PFSK-1 (cell line): ENCODE results near the gene LPCAT2.

Source experiments
- FOXP2 ChIP-seq: optimal IDR thresholded peaks from 2 replicates; pipeline ENCODE3; 2011; ENCODE audit warnings: borderline replicate concordance, control low read depth, inconsistent platforms; ENCODE audit not compliant: insufficient read depth; ENCODE audit errors: extremely low read length, extremely low read depth
- POLR2AphosphoS5 ChIP-seq: IDR thresholded peaks from 2 replicates; pipeline ENCODE4 v1.6.1; 2012; ENCODE audit warnings: low read depth, mild to moderate bottlenecking, control low read depth, low read length, moderate library complexity
- SIN3A ChIP-seq: IDR thresholded peaks from 2 replicates; pipeline ENCODE4 v1.6.1; 2012; ENCODE audit warnings: mild to moderate bottlenecking, low read length, moderate library complexity, borderline replicate concordance; ENCODE audit not compliant: insufficient read depth
- TAF1 ChIP-seq: IDR thresholded peaks from 2 replicates; pipeline ENCODE4 v1.6.1; 2012; ENCODE audit warnings: low read length, control low read depth, borderline replicate concordance; ENCODE audit not compliant: insufficient read depth
- TF ChIP-seq, protein P1 (sequence below), 2 experiments: IDR thresholded peaks; 2 replicates each; pipeline versions ENCODE4 v1.6.1 to v1.8.0; 2011 to 2012; ENCODE audit warnings: low read depth in 2 of 2, low read length in 2 of 2, control low read depth in 1 of 2, inconsistent platforms in 1 of 2, mild to moderate bottlenecking in 1 of 2, moderate library complexity in 1 of 2; ENCODE audit not compliant: insufficient read depth in 1 of 2

LPCAT2 gene

DNA sequence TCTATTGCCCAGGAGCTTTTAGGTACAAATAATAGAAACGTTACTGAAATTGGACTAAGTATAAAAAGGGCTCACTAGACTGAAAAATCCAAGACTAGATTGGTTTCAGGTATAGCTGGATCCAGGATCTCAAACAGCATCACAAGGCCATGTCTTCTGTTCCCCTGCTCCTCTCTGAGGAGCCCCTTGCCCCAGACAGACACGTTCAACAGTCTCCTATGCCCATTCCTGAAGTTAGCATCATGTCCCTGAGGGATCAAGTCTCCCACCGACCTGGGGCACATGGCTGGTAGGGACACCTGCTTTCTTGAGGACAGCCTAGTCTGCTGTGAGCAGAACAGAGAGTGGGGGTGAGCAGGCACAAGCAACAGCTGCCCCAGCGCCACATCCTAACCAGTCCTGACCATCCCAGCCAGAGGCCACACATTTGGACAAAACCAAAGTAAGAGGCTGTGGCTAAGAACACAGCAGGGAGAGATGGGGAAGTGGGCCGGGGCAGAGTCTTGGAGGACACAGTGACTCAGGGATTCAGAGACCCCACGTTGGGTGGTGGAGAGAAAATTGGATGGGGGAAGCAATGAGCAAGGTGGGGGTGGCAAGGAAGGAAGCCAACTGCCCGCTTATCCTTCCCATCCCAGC, 40.4 kb upstream of the LPCAT2 start:
- TF ChIP-seq, protein P1, sequence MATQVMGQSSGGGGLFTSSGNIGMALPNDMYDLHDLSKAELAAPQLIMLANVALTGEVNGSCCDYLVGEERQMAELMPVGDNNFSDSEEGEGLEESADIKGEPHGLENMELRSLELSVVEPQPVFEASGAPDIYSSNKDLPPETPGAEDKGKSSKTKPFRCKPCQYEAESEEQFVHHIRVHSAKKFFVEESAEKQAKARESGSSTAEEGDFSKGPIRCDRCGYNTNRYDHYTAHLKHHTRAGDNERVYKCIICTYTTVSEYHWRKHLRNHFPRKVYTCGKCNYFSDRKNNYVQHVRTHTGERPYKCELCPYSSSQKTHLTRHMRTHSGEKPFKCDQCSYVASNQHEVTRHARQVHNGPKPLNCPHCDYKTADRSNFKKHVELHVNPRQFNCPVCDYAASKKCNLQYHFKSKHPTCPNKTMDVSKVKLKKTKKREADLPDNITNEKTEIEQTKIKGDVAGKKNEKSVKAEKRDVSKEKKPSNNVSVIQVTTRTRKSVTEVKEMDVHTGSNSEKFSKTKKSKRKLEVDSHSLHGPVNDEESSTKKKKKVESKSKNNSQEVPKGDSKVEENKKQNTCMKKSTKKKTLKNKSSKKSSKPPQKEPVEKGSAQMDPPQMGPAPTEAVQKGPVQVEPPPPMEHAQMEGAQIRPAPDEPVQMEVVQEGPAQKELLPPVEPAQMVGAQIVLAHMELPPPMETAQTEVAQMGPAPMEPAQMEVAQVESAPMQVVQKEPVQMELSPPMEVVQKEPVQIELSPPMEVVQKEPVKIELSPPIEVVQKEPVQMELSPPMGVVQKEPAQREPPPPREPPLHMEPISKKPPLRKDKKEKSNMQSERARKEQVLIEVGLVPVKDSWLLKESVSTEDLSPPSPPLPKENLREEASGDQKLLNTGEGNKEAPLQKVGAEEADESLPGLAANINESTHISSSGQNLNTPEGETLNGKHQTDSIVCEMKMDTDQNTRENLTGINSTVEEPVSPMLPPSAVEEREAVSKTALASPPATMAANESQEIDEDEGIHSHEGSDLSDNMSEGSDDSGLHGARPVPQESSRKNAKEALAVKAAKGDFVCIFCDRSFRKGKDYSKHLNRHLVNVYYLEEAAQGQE (IDR thresholded peaks at IDR 0.05; ENCODE audit: insufficient read depth in 1 of 2, low read depth in 2 of 2, low read length in 2 of 2) = no peak

DNA sequence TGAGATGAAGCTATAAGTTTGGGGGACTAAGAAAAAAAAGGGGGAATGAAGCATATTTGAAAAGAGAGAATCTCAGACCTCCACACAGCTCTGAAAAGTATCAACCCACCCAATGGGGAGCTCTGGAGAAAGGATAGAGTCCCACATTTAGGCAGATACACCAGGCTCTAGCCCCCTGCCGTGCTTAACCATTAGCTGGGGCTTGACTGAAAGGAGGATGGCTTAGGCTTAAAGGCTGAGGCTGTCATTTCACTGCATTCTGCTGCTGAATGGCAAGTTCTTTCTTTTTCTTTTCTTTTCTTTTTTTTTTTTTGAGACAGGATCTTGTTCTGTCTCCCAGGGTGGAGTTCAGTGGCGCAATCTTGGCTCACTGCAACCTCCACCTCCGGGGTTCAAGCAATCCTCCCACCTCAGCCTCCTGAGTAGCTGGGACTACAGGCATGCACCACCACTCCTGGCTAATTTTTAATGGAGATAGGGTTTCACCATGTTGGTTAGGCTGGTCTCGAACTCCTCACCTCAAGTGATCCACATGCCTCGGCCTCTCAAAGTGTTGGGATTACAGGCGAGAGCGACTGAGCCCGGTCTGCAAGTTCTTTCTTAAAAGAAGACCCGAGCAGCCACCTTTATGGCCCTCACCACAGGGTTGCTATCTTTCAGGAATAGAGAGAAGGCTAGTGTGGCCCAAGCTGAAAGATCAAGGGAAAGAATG, 38.9 kb upstream of the LPCAT2 start:
- TF ChIP-seq FOXP2 = no peak
- TF ChIP-seq, protein P1 (IDR thresholded peaks at IDR 0.05; ENCODE audit: insufficient read depth in 1 of 2, low read depth in 2 of 2, low read length in 2 of 2) = no peak
- no peak for TF ChIP-seq TAF1
- no peak for TF ChIP-seq SIN3A
- TF ChIP-seq POLR2AphosphoS5 = no peak

DNA sequence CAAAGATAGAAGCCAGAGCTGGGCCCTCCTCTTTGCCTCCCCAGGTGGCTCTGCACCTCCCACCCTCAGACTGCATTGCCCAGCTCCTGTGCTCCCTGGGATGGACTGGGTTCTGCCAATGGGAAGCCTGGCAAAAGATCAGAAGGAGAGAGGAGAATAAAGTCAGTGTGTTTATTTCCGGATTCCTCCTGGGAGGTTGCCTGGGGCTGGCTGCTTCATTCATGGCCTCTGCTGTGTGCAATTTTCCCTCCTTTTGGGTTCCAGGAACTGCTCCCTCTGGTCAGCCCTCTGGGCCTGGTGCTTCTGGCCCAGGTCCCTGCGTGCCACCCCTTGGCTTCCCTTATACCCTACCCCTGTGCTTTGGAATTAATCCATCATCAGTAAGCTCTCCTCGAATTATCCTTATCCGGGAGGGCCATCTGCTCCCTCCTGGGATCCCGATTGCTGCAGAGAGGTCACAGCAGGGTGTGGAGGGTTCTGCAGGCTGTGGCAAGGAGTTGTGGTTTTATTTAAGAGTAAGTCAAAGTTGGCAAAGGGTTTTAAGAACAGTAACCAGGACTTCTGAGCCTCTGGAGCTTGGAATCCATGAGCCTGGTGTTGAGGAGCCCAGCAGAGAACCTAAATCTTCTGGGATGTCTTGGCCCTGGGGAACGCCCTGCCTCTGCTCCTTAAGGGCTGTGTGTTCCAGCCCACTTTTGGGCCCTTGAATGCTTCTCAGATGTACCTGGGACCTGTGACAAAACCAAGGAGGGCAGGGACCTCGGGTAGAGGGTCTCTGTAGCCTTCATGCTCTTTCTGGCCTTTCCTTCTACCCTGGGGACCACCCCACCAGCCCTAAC, 38.1 kb upstream of the LPCAT2 start:
- TF ChIP-seq FOXP2 (no peak), TAF1 (no peak), SIN3A (no peak), POLR2AphosphoS5 (no peak)
- TF ChIP-seq, protein P1 (IDR thresholded peaks at IDR 0.05; ENCODE audit: insufficient read depth in 1 of 2, low read depth in 2 of 2, low read length in 2 of 2) = no peak

DNA sequence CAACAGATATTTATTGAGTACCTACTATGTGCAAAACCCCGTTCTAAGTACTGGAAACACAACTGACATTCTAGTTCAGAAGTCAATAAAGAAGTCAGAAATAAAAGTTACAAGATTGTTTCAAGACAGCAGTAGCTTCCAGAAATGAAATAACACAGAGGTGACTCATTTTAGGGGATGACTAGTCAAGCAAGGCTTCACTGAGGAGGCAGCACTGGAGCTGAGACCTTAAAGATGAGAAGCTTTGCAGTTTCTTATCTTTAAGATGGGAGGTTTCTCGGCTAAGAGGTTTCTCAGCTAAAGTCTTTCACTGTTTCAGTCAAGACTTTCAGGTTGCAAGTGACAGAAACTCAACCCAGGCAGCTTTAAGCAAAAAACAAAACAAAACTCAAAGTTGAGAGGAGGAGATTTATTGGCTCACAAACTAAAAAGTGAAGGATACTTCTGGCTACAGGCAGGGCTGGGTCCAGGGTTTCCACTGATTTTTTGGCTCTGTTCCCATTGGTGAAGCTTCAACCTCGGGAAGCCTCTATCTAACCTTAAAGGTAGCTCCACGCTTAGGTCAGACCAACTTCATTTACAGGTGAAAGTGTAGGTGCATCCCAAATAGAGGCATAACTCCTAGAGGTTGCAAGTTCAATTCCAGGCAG, 37.3 kb upstream of the LPCAT2 start:
- TF ChIP-seq TAF1 (no peak), POLR2AphosphoS5 (no peak), SIN3A (no peak), FOXP2 (no peak)
- TF ChIP-seq, protein P1 (IDR thresholded peaks at IDR 0.05; ENCODE audit: insufficient read depth in 1 of 2, low read depth in 2 of 2, low read length in 2 of 2) = no peak
